ENCODE data around the gene PCSK6. TPM values are rescaled to one million over a fixed set of nuclear protein-coding genes. Genes with fewer than 3 reads are reported as not detected.

Gene PCSK6
- polyA plus RNA-seq, 3 donors = 0.05 to 0.10 TPM; not detected in 1

DNA sequence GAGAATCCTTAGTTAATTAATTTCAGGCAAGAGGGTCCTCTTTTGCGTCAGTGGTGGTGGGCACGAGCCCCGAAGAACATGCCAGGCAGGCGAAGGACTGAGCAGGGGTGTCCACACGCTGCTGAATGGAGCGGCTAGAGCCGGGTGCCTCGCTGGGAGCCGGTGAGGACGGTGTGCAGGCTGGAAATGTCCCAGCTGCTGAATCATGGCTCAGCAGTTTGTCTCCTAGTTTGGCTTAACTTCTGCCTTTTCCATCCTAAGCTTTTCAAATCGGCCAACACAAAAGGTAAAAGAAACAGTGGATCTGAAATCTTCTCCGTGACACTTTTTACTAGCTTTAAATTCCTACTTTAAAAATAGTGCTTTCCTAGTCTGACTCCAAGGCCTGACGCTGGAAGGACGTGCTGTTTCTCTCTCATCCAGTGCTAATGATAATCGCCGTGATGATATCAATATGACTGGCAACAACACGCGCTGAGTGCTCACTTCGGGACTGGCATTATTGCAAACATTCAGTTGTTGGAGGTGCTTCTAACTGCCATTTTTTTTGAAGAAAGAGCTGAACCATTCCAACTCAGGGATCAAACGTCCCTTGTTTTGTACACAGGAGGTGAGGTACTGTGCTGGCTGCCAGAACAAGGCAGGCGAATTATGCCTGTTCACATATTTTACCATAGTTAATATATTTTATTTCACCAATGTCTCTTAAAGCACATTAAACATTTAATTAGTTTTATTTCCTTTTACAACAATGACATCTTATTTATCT, 19.8 kb downstream of the PCSK6 start:
- no peaks in the 10 kb centered on the region for H3K4me1 ChIP-seq (ENCODE audit: control insufficient read depth in 1 of 2, insufficient read depth in 2 of 2, low read length in 2 of 2)
- Mint-ChIP-seq H3K4me1 (no peaks in the 10 kb centered on the region), H3K36me3 (no peaks in the 10 kb centered on the region), H3K27me3 (ENCODE audit: low read depth in 3 of 3) (peaks cover 6 to 34% (median 18%) of the 10 kb centered on the region in 3 donors), H3K27ac (no peak overlapping the region), H3K4me3 (no peak overlapping the region), H3K9me3 (peaks cover 0 to 6% (median 3%) of the 10 kb centered on the region in 7 donors)
- H2AFZ ChIP-seq (ENCODE audit: insufficient read depth, low read depth, low read length, poor library complexity, severe bottlenecking) = no peak overlapping the region
- no peaks in the 10 kb centered on the region for H3K36me3 ChIP-seq (replicated peaks in 1 of 2; ENCODE audit: control insufficient read depth in 1 of 2, insufficient read depth in 2 of 2, low read length in 2 of 2)
- no peak overlapping the region for H3K4me2 ChIP-seq (replicated peaks; ENCODE audit: extremely low read depth, low read length, poor library complexity, severe bottlenecking)
- H3K4me3 ChIP-seq (replicated peaks in 1 of 3; ENCODE audit: low read depth in 2 of 3, low read length in 3 of 3) = no peak overlapping the region
- WGBS (ENCODE audit: insufficient coverage) = 69% methylated on average over 19 of the region's 21 CpGs
- no peaks in the 10 kb centered on the region for H4K20me1 ChIP-seq (ENCODE audit: insufficient read depth, low read length)
- intact Hi-C loops (cut with micrococcal nuclease) = no loop called here
- H3K27me3 ChIP-seq (ENCODE audit: control insufficient read depth in 2 of 2, insufficient read depth in 2 of 2, low read length in 2 of 2) = peaks cover 4 to 6% of the 10 kb centered on the region in 2 donors
- TF ChIP-seq CTCF (IDR thresholded peaks at IDR 0.05) = no peak
- H3K9ac ChIP-seq (ENCODE audit: insufficient read depth, low read length, poor library complexity, severe bottlenecking) = no peak overlapping the region
- H3K9me3 ChIP-seq (replicated peaks in 1 of 2; ENCODE audit: control insufficient read depth in 1 of 2, insufficient read depth in 1 of 2, low read length in 2 of 2) = no peaks in the 10 kb centered on the region
- H3K27ac ChIP-seq (ENCODE audit: low read depth in 1 of 2, low read length in 2 of 2) = no peak overlapping the region
- DNase-seq = no peak
- no peaks in the 10 kb centered on the region for H3K79me2 ChIP-seq (ENCODE audit: insufficient read depth, low read length)

- Histone ChIP-seq H3K79me2 (ENCODE audit: insufficient read depth, low read length) (no peaks in the 10 kb centered on the region), H3K27ac (ENCODE audit: low read depth in 1 of 2, low read length in 2 of 2) (no peak overlapping the region), H3K36me3 (replicated peaks in 1 of 2; ENCODE audit: control insufficient read depth in 1 of 2, insufficient read depth in 2 of 2, low read length in 2 of 2) (no peaks in the 10 kb centered on the region), H3K9ac (ENCODE audit: insufficient read depth, low read length, poor library complexity, severe bottlenecking) (no peak overlapping the region), H3K9me3 (replicated peaks in 1 of 2; ENCODE audit: control insufficient read depth in 1 of 2, insufficient read depth in 1 of 2, low read length in 2 of 2) (no peaks in the 10 kb centered on the region), H3K27me3 (ENCODE audit: control insufficient read depth in 2 of 2, insufficient read depth in 2 of 2, low read length in 2 of 2) (peaks cover 4 to 6% of the 10 kb centered on the region in 2 donors), H3K4me1 (ENCODE audit: control insufficient read depth in 1 of 2, insufficient read depth in 2 of 2, low read length in 2 of 2) (no peaks in the 10 kb centered on the region), H3K4me3 (replicated peaks in 1 of 3; ENCODE audit: low read depth in 2 of 3, low read length in 3 of 3) (no peak overlapping the region), H3K4me2 (replicated peaks; ENCODE audit: extremely low read depth, low read length, poor library complexity, severe bottlenecking) (no peak overlapping the region), H2AFZ (ENCODE audit: insufficient read depth, low read depth, low read length, poor library complexity, severe bottlenecking) (no peak overlapping the region), H4K20me1 (ENCODE audit: insufficient read depth, low read length) (no peaks in the 10 kb centered on the region)
- peaks cover 0 to 9% (median 2%) of the 10 kb centered on the region in 7 donors for H3K9me3 Mint-ChIP-seq
- H3K4me3 Mint-ChIP-seq = no peak overlapping the region
- intact Hi-C loops (cut with micrococcal nuclease) = no loop called here
- peaks cover 6 to 26% (median 16%) of the 10 kb centered on the region in 3 donors for H3K27me3 Mint-ChIP-seq (ENCODE audit: low read depth in 3 of 3)
- no peak for TF ChIP-seq CTCF (IDR thresholded peaks at IDR 0.05)
- no peaks in the 10 kb centered on the region for H3K36me3 Mint-ChIP-seq
- H3K27ac Mint-ChIP-seq = no peak overlapping the region
- WGBS (ENCODE audit: insufficient coverage) = 93% methylated on average over 3 of the region's 9 CpGs
- H3K4me1 Mint-ChIP-seq = no peaks in the 10 kb centered on the region
- no peak for DNase-seq
Observed at GRCh38 chr15:101466188-101466587, 23.3 kb downstream of the PCSK6 start.

Measured in CD14-positive monocyte (primary cell).